Retinal pigment epithelial cell (primary cell): Measurements from ENCODE around the gene MRPL16.

Experiments
- DNase-seq: peaks from one replicate; pipeline ENCODE4 v3.0.0-alpha.2; 2010; ENCODE audit warnings: low read depth
- H3K4me3 ChIP-seq: 2 replicates; pipeline ENCODE4 v1.5.1; 2011; ENCODE audit warnings: mild to moderate bottlenecking, low read length, control low read depth, moderate library complexity
- TF ChIP-seq, protein P1 (sequence below): conservative IDR thresholded peaks from 2 replicates; pipeline ENCODE4 v1.5.1; 2011; ENCODE audit warnings: low read depth, low read length, control low read depth, inconsistent platforms

The MRPL16 gene

DNA sequence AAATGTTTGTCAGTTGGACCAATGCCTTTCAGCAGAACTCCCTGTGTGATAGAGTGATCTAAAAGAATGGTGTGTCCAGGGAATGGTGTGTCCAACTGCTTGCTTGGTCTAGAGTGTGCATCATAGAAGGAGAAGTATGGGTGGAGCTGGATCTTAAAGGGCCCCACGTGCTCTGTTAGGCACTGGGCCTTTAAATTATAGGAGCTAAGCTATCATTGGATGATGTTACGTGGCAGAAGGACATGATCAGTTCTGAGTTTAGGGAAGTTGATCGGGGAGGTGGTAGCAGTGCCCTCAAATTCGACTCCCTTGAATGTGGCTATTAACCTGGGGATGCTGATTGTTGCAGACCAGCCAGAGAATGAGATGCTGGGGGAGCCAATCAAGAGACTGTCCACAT, 39.0 kb downstream of the MRPL16 start:
- DNase-seq, result no peak
- no peak overlapping the region for H3K4me3 ChIP-seq
- TF ChIP-seq, protein P1, sequence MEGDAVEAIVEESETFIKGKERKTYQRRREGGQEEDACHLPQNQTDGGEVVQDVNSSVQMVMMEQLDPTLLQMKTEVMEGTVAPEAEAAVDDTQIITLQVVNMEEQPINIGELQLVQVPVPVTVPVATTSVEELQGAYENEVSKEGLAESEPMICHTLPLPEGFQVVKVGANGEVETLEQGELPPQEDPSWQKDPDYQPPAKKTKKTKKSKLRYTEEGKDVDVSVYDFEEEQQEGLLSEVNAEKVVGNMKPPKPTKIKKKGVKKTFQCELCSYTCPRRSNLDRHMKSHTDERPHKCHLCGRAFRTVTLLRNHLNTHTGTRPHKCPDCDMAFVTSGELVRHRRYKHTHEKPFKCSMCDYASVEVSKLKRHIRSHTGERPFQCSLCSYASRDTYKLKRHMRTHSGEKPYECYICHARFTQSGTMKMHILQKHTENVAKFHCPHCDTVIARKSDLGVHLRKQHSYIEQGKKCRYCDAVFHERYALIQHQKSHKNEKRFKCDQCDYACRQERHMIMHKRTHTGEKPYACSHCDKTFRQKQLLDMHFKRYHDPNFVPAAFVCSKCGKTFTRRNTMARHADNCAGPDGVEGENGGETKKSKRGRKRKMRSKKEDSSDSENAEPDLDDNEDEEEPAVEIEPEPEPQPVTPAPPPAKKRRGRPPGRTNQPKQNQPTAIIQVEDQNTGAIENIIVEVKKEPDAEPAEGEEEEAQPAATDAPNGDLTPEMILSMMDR, result no peak

DNA sequence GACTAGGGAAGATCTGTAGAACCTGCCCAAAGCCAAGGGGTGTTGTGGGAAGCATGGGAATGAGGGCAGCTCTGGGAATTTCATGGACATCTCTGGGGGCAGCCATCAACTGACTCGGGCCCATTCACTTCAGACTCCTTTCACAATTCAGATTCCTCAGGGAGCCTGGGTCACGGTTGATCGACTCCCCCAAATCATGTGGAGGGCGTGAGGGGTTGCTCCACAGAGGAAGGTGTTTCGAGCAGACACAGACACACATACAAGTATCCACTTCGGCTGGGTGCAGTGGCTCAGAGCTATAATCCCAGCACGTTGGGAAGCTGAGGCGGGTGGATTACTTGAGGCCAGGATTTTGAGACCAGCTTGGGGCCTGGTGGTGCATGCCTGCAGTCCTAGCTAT, 39.7 kb downstream of the MRPL16 start:
- H3K4me3 ChIP-seq, result no peak overlapping the region
- no peak for DNase-seq
- TF ChIP-seq, protein P1, result no peak

DNA sequence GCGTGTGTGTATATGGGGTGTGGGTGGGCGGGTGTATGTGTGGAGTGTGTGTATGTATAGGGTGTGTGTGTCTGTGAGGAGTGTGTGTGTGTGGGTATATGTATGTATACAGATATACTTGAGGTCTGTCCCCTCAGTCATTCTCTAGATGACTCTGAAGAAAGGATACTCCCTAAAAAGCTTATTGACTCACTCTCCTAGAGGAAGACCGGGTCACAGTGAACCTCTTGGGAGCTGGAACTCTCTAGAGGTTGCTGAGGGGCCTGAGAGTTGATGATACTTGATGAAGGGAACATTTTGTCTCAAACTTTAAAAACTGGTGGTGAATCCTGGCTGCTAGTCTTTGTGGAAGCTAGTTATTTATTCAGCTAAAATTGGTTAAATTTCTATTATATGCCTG, 40.3 kb downstream of the MRPL16 start:
- no peak overlapping the region for H3K4me3 ChIP-seq
- TF ChIP-seq, protein P1, result no peak
- no peak for DNase-seq

DNA sequence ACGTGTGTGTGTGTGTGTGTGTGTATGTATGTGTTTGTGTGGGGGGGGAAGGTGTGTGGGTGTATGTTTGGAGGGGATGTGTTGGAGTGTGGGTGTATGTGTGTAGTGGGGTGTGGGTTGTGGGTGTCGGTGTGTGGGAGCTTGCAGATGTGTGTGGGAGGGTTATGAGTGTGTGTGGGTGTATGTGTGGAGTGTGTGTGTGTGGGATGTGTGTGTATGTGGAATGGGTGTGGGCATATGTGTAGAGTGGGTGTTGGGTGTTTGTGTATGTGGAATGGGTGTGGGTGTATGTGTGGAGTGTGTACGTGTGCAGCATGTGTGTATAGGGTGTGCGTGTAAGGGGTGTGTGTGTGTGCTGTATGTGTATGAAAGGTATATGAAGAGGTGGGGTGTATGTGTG, 40.8 kb downstream of the MRPL16 start:
- TF ChIP-seq, protein P1, result no peak
- H3K4me3 ChIP-seq, result no peak overlapping the region
- DNase-seq, result no peak

DNA sequence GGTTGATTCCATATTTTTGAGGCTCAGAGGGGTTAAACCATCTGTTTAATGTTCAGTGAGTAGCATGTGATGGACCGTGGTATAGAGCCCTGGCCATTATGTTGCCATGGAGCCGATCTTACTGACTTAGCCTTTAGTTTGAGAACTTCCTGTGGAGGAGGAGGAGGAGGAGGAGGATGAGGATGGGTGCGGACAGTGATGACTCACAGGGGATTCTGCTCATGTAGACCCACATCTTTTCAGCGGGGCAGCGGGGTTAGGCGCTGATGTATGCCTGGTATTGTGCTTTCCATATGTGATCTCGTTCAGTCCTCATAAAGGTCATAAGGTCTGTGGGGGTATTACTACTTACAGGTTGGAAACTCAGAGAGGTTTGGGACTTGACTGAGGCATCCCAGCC, 41.5 kb downstream of the MRPL16 start:
- TF ChIP-seq, protein P1, result no peak
- DNase-seq, result no peak
- no peak overlapping the region for H3K4me3 ChIP-seq

DNA sequence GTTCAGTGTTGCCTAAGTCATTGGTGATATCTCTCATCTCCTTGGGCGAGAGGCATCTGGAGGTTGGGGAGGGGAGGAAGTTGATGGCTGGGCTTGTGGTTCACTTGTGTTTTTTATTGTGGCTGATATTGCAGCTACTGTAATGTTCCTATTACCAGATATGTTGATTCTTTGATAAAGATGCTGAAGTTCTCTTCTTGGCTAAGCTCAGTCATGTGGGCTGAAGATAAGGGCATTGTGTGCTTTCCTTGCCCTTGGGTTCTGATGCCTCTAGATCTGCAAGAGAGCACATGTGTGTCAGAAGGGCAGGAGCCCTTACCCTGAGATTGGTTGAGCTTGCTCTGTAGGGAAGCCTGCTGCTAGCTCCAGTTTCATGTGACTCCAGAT, 43.4 kb downstream of the MRPL16 start:
- H3K4me3 ChIP-seq, result no peak overlapping the region
- TF ChIP-seq, protein P1, result no peak
- no peak for DNase-seq

DNA sequence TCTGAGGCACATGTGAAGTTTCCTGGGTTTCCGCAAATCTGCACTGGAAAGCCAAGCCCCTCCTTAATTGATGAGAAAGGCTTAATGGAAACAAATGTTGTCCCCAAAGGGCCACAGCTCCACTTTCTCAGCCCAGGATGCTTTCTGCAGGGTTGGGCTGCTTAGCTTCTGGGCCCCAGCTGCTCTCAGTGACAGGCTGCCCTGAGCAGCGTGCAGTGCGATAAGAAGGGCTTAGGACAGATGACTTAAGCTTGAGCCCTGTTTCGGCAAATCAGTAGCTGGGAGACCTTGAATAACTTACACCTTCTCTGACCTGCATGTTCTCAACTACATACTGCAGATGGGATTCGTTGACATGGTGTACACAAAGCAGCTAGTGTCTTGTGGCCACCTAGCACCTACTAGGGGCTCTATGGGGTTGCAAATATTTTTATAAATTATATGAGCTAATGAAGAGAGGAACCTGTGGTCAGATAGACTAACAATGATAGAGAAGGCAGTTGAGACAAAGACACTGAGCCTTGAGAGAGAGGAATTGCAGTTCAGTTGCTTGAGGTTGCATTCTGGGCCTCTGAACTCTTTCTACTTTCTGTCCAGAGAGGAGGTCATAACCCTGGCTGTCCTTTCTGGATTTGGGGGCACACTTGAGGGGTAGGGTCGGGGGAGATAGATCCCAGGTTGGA, 43.9 kb downstream of the MRPL16 start:
- H3K4me3 ChIP-seq, result no peak overlapping the region
- TF ChIP-seq, protein P1, result no peak
- no peak for DNase-seq
